ENCODE results near the gene PLCG1. TPM values are rescaled to one million over a fixed set of nuclear protein-coding genes. Genes with fewer than 3 reads are reported as not detected.
"Not testable (repeated sequence)": the region's sequence is repeated elsewhere in the genome, so short reads cannot be mapped to it uniquely, and the experiment has no call there.

PLCG1 gene
- total and polyA plus RNA-seq, 2 donors (not counting 3 experiments of a cell fraction or from before 2014, with no cell fraction given): 164 to 224 TPM

DNA sequence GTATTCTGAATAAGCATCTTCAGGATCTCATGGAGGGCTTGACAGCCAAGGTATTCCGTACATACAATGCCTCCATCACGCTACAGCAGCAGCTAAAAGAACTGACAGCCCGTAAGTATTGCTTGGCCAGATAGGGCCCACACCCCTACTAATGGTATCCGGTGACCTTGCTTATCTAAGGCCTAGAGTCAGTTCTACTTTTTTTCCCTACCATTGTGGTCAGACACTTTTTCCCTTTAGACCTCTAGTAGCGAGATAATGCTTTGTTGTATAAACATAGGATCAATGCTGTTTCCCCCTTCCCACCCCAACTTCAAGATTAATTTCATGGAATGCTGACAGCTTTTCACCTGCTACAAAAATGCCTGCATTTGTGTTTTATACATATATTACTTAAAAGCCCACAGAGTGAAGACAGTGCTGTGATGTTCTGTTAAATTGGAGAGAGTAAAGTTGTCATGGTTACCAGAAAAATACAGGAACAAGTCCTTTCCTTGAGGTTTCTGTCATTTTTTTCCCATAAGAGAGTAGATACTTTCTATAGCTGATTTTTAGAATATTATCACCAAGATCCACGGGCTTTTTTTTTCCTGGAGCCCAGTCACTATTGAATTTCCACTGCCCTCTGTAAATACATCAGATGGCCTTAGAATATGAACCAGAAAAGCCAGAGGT is 20.9 kb upstream of the PLCG1 start:
- Histone ChIP-seq H3K27me3 (ENCODE audit: control insufficient read depth in 2 of 2, insufficient read depth in 2 of 2, low read length in 2 of 2) (no peaks in the 10 kb centered on the region), H3K27ac (ENCODE audit: insufficient read depth, low read depth, low read length) (no peak overlapping the region), H3K9me3 (replicated peaks; ENCODE audit: control insufficient read depth, insufficient read depth, low read length) (no peaks in the 10 kb centered on the region), H3K9ac (replicated peaks; ENCODE audit: extremely low read depth, insufficient read depth, low read length) (no peak overlapping the region), H3K4me1 (ENCODE audit: control insufficient read depth, extremely low read depth, insufficient read depth, low read length) (no peaks in the 10 kb centered on the region), H3K79me2 (ENCODE audit: control insufficient read depth, insufficient read depth, low read length) (no peaks in the 10 kb centered on the region), H4K20me1 (replicated peaks; ENCODE audit: control insufficient read depth, extremely low read depth, insufficient read depth, low read length) (no peaks in the 10 kb centered on the region), H2AFZ (ENCODE audit: low read depth, low read length) (no peak overlapping the region), H3K4me3 (replicated peaks in 1 of 3; ENCODE audit: insufficient read depth in 1 of 3, low read depth in 1 of 3, low read length in 3 of 3) (no peak overlapping the region), H3K36me3 (ENCODE audit: control insufficient read depth in 2 of 2, extremely low read depth in 1 of 2, insufficient read depth in 2 of 2, low read length in 2 of 2) (peaks cover 40% of the 10 kb centered on the region in 2 experiments), H3K9me1 (replicated peaks; ENCODE audit: control insufficient read depth, extremely low read depth, insufficient read depth, low read length) (no peaks in the 10 kb centered on the region), H3K4me2 (ENCODE audit: insufficient read depth, low read length) (no peak overlapping the region)
- FAIRE-seq (peak; percentile 18), DNase-seq (ENCODE audit: low read depth, low spot score) (no peak)
- TF ChIP-seq FOS (IDR thresholded peaks at IDR 0.05; ENCODE audit: borderline replicate concordance, insufficient read depth, low read length) (no peak), EZH2 (IDR thresholded peaks at IDR 0.05; ENCODE audit: borderline replicate concordance, low read depth, low read length, severe bottlenecking) (no peak), GATA2 (IDR thresholded peaks at IDR 0.05; ENCODE audit: insufficient read depth, insufficient read length, low read depth, low read length) (no peak), POLR2A (IDR thresholded peaks at IDR 0.05; ENCODE audit: low read depth, low read length) (no peak), JUN (IDR thresholded peaks at IDR 0.05; ENCODE audit: borderline replicate concordance, insufficient read depth, insufficient read length, low read depth) (no peak), POLR2AphosphoS5 (IDR thresholded peaks at IDR 0.05; ENCODE audit: insufficient read depth, low read depth, low read length) (no peak), MYC (IDR thresholded peaks at IDR 0.05; ENCODE audit: low read depth, low read length) (no peak)
- TF ChIP-seq, protein P1, sequence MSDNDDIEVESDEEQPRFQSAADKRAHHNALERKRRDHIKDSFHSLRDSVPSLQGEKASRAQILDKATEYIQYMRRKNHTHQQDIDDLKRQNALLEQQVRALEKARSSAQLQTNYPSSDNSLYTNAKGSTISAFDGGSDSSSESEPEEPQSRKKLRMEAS (IDR thresholded peaks at IDR 0.05; ENCODE audit: insufficient read depth, insufficient read length): no peak
- TF ChIP-seq, protein P2, sequence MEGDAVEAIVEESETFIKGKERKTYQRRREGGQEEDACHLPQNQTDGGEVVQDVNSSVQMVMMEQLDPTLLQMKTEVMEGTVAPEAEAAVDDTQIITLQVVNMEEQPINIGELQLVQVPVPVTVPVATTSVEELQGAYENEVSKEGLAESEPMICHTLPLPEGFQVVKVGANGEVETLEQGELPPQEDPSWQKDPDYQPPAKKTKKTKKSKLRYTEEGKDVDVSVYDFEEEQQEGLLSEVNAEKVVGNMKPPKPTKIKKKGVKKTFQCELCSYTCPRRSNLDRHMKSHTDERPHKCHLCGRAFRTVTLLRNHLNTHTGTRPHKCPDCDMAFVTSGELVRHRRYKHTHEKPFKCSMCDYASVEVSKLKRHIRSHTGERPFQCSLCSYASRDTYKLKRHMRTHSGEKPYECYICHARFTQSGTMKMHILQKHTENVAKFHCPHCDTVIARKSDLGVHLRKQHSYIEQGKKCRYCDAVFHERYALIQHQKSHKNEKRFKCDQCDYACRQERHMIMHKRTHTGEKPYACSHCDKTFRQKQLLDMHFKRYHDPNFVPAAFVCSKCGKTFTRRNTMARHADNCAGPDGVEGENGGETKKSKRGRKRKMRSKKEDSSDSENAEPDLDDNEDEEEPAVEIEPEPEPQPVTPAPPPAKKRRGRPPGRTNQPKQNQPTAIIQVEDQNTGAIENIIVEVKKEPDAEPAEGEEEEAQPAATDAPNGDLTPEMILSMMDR (IDR thresholded peaks at IDR 0.05; ENCODE audit: extremely low read depth in 1 of 2, insufficient read depth in 1 of 2, low read depth in 1 of 2, low read length in 2 of 2): no peak
- dilution Hi-C loops (cut with MboI; ENCODE audit: extremely low pct_ligation_motif_present, low sequenced_read_pairs) (no loop called here), intact Hi-C loops (cut with micrococcal nuclease) (loop anchor here (1.0 kb wide), 1 partner anchor 9 kb away; no protein-coding TSS in a partner anchor)
- no TSS peak for BruUV-seq (replicated peaks)
- POLR2A ChIA-PET: no interaction called here
- CTCF ChIA-PET: interaction anchor here (1.0 kb wide), 1 partner anchor 126 kb away, joined by 3 read pairs; no protein-coding TSS in a partner anchor

DNA sequence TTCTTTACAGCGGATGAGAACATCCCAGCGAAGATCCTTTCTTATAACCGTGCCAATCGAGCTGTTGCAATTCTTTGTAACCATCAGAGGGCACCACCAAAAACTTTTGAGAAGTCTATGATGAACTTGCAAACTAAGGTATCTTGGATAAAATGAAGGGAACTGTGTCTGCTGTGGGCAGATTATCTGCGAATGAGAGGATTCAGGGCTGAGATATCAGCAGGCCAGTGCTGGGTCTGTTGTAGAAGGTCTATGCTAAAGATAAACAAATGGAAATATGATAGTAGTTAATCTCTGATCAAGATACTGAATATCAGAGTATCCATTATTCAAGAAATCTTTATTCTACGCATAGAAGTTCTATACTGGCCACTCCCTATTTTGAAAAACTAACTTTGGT is 19.2 kb upstream of the PLCG1 start:
- CTCF ChIA-PET: interaction anchor here (0.9 to 1.5 kb wide), 4 partner anchors 24 to 222 kb away, joined by 4 to 7 read pairs (median 5); partner anchors contain the start of gene LPIN3
- H3K79me2 ChIP-seq (ENCODE audit: control insufficient read depth, insufficient read depth, low read length); H3K4me1 ChIP-seq (ENCODE audit: control insufficient read depth, extremely low read depth, insufficient read depth, low read length); intact Hi-C loops (cut with micrococcal nuclease); H3K9me3 ChIP-seq (replicated peaks; ENCODE audit: control insufficient read depth, insufficient read depth, low read length); POLR2A ChIA-PET; H2AFZ ChIP-seq (ENCODE audit: low read depth, low read length); H3K9me1 ChIP-seq (replicated peaks; ENCODE audit: control insufficient read depth, extremely low read depth, insufficient read depth, low read length); BruUV-seq (replicated peaks); FAIRE-seq; H4K20me1 ChIP-seq (replicated peaks; ENCODE audit: control insufficient read depth, extremely low read depth, insufficient read depth, low read length); H3K27ac ChIP-seq (ENCODE audit: insufficient read depth, low read depth, low read length); H3K4me2 ChIP-seq (ENCODE audit: insufficient read depth, low read length); H3K4me3 ChIP-seq (replicated peaks in 1 of 3; ENCODE audit: insufficient read depth in 1 of 3, low read depth in 1 of 3, low read length in 3 of 3); dilution Hi-C loops (cut with MboI; ENCODE audit: extremely low pct_ligation_motif_present, low sequenced_read_pairs); H3K27me3 ChIP-seq (ENCODE audit: control insufficient read depth in 2 of 2, insufficient read depth in 2 of 2, low read length in 2 of 2); H3K9ac ChIP-seq (replicated peaks; ENCODE audit: extremely low read depth, insufficient read depth, low read length); DNase-seq (ENCODE audit: low read depth, low spot score): not testable (repeated sequence)
- H3K36me3 ChIP-seq (ENCODE audit: control insufficient read depth in 2 of 2, extremely low read depth in 1 of 2, insufficient read depth in 2 of 2, low read length in 2 of 2): peaks cover 42 to 44% of the 10 kb centered on the region in 2 experiments

Data from endothelial cell of umbilical vein (primary cell).